Measurements from ENCODE around the gene TAF13. TPM values are rescaled to one million over a fixed set of nuclear protein-coding genes. Genes with fewer than 3 reads are reported as not detected.

The TAF13 gene
- total RNA-seq, 6 donors from 2014 or later: 11.5 to 54.6 (median 35.7) TPM

DNA sequence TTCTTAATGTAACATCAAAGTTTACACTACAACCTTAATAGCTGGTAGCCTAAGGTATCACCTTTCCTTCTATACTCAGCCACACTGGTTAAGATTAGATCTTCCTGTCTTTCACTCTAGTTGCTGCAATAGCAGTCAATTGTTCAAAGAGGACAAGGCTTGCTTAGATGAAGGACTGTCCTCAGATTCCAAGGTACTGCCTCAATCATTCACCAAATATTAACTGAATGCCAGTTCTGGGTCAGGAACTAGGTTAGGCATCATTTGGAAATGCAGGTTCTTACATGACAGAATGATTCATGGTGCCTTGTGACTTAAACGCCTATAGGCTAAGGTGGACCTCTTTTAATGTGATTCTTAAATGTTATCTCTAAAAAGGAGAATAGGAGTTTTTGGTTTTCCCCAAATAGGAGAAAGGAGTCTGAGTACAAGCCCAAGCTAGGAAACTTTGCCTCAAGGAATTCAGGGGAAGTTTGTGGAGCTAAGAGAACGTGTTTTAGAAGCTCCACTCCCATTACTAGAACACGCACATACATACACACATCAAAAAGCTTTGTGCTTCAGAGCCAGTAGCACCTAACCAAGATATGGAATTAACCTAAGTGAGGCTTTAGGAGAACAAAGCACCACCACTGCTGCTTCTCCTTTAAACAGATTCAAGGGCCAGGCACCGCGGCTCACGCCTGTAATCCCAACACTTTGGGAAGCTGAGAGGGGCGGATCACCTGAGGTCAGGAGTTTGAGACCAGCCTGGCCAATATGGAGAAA is 25.4 kb downstream of the TAF13 start:
- H3K27me3 ChIP-seq: no peaks in the 10 kb centered on the region
- H3K36me3 ChIP-seq: no peaks in the 10 kb centered on the region
- ATAC-seq (ENCODE audit: low FRiP score in 2 of 2) (no peak), DNase-seq (no peak)
- H3K4me1 ChIP-seq: no peaks in the 10 kb centered on the region
- H3K9me3 ChIP-seq: no peaks in the 10 kb centered on the region
- no peak overlapping the region for H3K4me3 ChIP-seq
- H3K27ac ChIP-seq: no peak overlapping the region
- 79 to 88% methylated on average over 7 of the region's 7 CpGs for WGBS, 2 donors
- no peak for TF ChIP-seq EP300 (IDR thresholded peaks at IDR 0.05)
- no peak for TF ChIP-seq POLR2AphosphoS5 (IDR thresholded peaks at IDR 0.05)
- TF ChIP-seq, protein P1, sequence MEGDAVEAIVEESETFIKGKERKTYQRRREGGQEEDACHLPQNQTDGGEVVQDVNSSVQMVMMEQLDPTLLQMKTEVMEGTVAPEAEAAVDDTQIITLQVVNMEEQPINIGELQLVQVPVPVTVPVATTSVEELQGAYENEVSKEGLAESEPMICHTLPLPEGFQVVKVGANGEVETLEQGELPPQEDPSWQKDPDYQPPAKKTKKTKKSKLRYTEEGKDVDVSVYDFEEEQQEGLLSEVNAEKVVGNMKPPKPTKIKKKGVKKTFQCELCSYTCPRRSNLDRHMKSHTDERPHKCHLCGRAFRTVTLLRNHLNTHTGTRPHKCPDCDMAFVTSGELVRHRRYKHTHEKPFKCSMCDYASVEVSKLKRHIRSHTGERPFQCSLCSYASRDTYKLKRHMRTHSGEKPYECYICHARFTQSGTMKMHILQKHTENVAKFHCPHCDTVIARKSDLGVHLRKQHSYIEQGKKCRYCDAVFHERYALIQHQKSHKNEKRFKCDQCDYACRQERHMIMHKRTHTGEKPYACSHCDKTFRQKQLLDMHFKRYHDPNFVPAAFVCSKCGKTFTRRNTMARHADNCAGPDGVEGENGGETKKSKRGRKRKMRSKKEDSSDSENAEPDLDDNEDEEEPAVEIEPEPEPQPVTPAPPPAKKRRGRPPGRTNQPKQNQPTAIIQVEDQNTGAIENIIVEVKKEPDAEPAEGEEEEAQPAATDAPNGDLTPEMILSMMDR (IDR thresholded peaks at IDR 0.05): no peak
- TF ChIP-seq POLR2A (IDR thresholded peaks at IDR 0.05): no peak

DNA sequence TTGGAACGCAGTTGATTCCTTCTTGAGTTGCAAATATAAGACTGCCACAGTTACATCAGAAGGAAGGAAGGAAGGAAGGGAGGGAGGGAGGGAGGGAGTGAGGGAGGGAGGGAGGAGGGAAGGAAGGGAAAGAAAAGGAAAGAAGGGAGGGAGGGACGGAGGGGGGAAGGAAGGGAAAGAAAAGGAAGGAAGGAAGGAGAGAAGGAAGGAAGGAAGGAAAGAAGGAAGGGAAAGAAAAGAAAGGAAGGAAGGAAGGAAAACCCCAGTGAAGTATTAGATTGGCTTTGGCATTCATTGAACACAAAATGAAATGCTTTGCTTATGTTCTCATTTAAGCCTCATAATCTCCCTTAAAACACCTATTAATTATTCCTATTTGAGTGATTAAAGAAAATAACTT is 27.5 kb downstream of the TAF13 start:
- H3K4me3 ChIP-seq: no peak overlapping the region
- no peaks in the 10 kb centered on the region for H3K9me3 ChIP-seq
- DNase-seq (no peak), ATAC-seq (ENCODE audit: low FRiP score in 2 of 2) (no peak)
- no peaks in the 10 kb centered on the region for H3K27me3 ChIP-seq
- TF ChIP-seq, protein P1 (IDR thresholded peaks at IDR 0.05): no peak
- TF ChIP-seq POLR2AphosphoS5 (IDR thresholded peaks at IDR 0.05) (no peak), EP300 (IDR thresholded peaks at IDR 0.05) (no peak), POLR2A (IDR thresholded peaks at IDR 0.05) (no peak)
- no peak overlapping the region for H3K27ac ChIP-seq
- 32 to 36% methylated on average over 2 of the region's 2 CpGs for WGBS, 2 donors
- no peaks in the 10 kb centered on the region for H3K4me1 ChIP-seq
- no peaks in the 10 kb centered on the region for H3K36me3 ChIP-seq

DNA sequence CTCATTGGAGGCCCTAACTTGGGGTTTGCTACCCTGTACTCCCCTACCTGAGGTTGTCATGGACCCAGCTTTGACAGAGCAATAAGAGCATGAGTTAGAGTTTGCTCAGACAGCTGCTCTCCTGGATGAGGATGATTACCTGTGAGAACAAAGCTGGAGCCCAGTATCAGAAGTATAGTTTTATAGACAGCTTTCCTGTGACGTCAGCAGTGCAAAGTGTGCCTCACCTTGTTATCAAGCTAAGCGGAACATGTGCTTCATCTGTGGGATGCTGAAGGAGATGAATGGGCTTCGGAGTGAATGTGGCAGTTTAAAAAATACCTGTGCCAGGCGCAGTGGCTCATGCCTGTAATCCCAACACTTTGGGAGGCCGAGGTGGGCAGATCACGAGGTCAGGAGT is 28.5 kb downstream of the TAF13 start:
- no peak overlapping the region for H3K4me3 ChIP-seq
- peaks cover 0 to 4% (median 2%) of the 10 kb centered on the region in 4 donors for H3K4me1 ChIP-seq
- H3K27ac ChIP-seq: no peak overlapping the region
- ATAC-seq (ENCODE audit: low FRiP score in 2 of 2): no peak
- 78 to 83% methylated on average over 6 of the region's 6 CpGs for whole genome bisulfite sequencing, 2 donors
- DNase-seq: no peak
- TF ChIP-seq, protein P1 (IDR thresholded peaks at IDR 0.05): no peak
- no peaks in the 10 kb centered on the region for H3K9me3 ChIP-seq
- H3K36me3 ChIP-seq: no peaks in the 10 kb centered on the region
- H3K27me3 ChIP-seq: no peaks in the 10 kb centered on the region

DNA sequence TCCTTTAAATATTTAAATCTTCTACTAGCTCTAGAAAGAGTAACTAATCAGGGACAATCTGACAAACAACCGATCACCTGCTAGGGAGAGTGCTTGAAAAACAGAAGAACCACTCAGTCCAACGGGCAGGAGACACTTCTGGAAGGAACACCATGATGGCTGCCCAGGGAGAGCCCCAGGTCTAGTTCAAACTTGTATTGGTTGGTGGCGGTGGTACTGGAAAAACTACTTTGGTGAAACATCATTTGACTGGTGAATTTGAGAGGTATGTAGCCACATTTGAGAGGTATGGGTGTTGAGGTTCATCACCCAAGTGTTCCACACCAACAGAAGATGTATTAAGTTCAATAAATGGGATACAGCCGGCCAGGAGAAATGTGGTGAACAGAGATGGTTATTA is 29.1 kb downstream of the TAF13 start:
- ATAC-seq (ENCODE audit: low FRiP score in 2 of 2): no peak
- 71 to 72% methylated on average over 4 of the region's 4 CpGs for WGBS, 2 donors
- TF ChIP-seq POLR2A (IDR thresholded peaks at IDR 0.05): no peak
- TF ChIP-seq POLR2AphosphoS5 (IDR thresholded peaks at IDR 0.05): no peak
- no peak for TF ChIP-seq EP300 (IDR thresholded peaks at IDR 0.05)
- TF ChIP-seq, protein P1 (IDR thresholded peaks at IDR 0.05): no peak
- no peak overlapping the region for H3K27ac ChIP-seq
- no peaks in the 10 kb centered on the region for H3K36me3 ChIP-seq
- no peaks in the 10 kb centered on the region for H3K9me3 ChIP-seq
- no peak overlapping the region for H3K4me3 ChIP-seq
- no peak for DNase-seq
- no peaks in the 10 kb centered on the region for H3K27me3 ChIP-seq
- H3K4me1 ChIP-seq: peaks cover 0 to 4% (median 2%) of the 10 kb centered on the region in 4 donors

DNA sequence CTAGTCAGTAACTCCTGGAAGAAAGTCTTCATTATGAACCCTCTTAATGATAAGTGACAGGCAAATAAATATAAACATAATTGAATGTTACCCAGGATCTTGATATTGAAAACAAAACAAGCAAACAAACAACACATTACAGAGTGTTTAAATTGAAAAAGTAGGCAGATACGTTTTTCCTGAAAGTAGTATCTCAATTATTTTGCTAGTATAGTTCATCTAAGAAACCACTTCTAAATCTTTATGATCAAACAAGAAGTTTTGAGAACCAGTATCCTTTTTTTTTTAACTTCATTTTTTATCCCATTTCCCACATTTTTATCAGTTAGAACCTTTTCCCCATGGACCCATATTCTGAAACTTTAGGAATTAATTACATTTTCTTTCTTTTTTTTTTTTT is 30.2 kb downstream of the TAF13 start:
- Histone ChIP-seq H3K27ac (no peak overlapping the region), H3K4me3 (no peak overlapping the region), H3K36me3 (no peaks in the 10 kb centered on the region), H3K4me1 (peaks cover 0 to 9% (median 6%) of the 10 kb centered on the region in 4 donors), H3K9me3 (no peaks in the 10 kb centered on the region), H3K27me3 (no peaks in the 10 kb centered on the region)
- ATAC-seq (ENCODE audit: low FRiP score in 2 of 2) (no peak), DNase-seq (no peak)
- 47 to 67% methylated on average over 1 of the region's 1 CpG for WGBS, 2 donors
- TF ChIP-seq EP300 (IDR thresholded peaks at IDR 0.05): no peak
- no peak for TF ChIP-seq POLR2A (IDR thresholded peaks at IDR 0.05)
- TF ChIP-seq, protein P1 (IDR thresholded peaks at IDR 0.05): no peak
- no peak for TF ChIP-seq POLR2AphosphoS5 (IDR thresholded peaks at IDR 0.05)
